Mucosa of rectum (tissue), 2 donors: Measurements from ENCODE around the gene PPAN.

Experiments used
- H3K27ac ChIP-seq, 2 donors: one replicate each; pipeline ENCODE4 v1.7.0; 2013; ENCODE audit warnings: inconsistent platforms in 2 of 2, low read depth in 2 of 2, low read length in 2 of 2
- H3K27me3 ChIP-seq, 2 donors: one replicate each; pipeline ENCODE4 v1.7.0; 2013; ENCODE audit warnings: low read length in 2 of 2; ENCODE audit not compliant: control insufficient read depth in 2 of 2, insufficient read depth in 2 of 2
- H3K36me3 ChIP-seq, 2 donors: one replicate each; pipeline ENCODE4 v1.7.0; 2013; ENCODE audit warnings: low read length in 2 of 2; ENCODE audit not compliant: control insufficient read depth in 2 of 2, insufficient read depth in 2 of 2
- H3K4me1 ChIP-seq, 2 donors: one replicate each; pipeline ENCODE4 v1.7.0; 2013; ENCODE audit warnings: low read length in 2 of 2, mild to moderate bottlenecking in 1 of 2; ENCODE audit not compliant: control insufficient read depth in 2 of 2, insufficient read depth in 2 of 2
- H3K4me3 ChIP-seq, 2 donors: one replicate each; pipeline ENCODE4 v1.7.0; 2013; ENCODE audit warnings: low read length in 2 of 2
- H3K9ac ChIP-seq, 2 donors: one replicate each; pipeline ENCODE4 v1.7.0; 2013; ENCODE audit warnings: low read length in 2 of 2, low read depth in 1 of 2, mild to moderate bottlenecking in 1 of 2
- H3K9me3 ChIP-seq, 2 donors: one replicate each; pipeline ENCODE4 v1.7.0; 2013; ENCODE audit warnings: low read length in 2 of 2; ENCODE audit not compliant: control insufficient read depth in 2 of 2
- donor health status: healthy.
- donor health status: Normal muscosa, but diverticular disease.

PPAN gene

GRCh38 chr19:10155839-10156238 lies 49.7 kb downstream of the PPAN start:
- H3K4me3 ChIP-seq, result no peak overlapping the region
- H3K27me3 ChIP-seq, result no peaks in the 10 kb centered on the region
- H3K4me1 ChIP-seq, result no peaks in the 10 kb centered on the region
- H3K36me3 ChIP-seq, result peaks cover 63 to 77% of the 10 kb centered on the region in 2 donors
- no peaks in the 10 kb centered on the region for H3K9me3 ChIP-seq
- H3K27ac ChIP-seq, result no peak overlapping the region
- H3K9ac ChIP-seq, result no peak overlapping the region

GRCh38 chr19:10158071-10158470 lies 51.9 kb downstream of the PPAN start:
- H3K9me3 ChIP-seq, result no peaks in the 10 kb centered on the region
- peaks cover 47 to 72% of the 10 kb centered on the region in 2 donors for H3K36me3 ChIP-seq
- H3K4me1 ChIP-seq, result no peaks in the 10 kb centered on the region
- no peaks in the 10 kb centered on the region for H3K27me3 ChIP-seq
- H3K4me3 ChIP-seq, result no peak overlapping the region
- no peak overlapping the region for H3K27ac ChIP-seq
- H3K9ac ChIP-seq, result no peak overlapping the region

- Histone ChIP-seq H3K36me3 (peaks cover 47 to 74% of the 10 kb centered on the region in 2 donors), H3K4me1 (no peaks in the 10 kb centered on the region), H3K27ac (no peak overlapping the region), H3K4me3 (no peak overlapping the region), H3K9me3 (no peaks in the 10 kb centered on the region), H3K9ac (no peak overlapping the region), H3K27me3 (no peaks in the 10 kb centered on the region)
These were observed 52.3 kb downstream of the PPAN start for GRCh38 chr19:10158485-10158884.

GRCh38 chr19:10159610-10160009 lies 53.4 kb downstream of the PPAN start:
- Histone ChIP-seq H3K27me3 (no peaks in the 10 kb centered on the region), H3K4me1 (no peaks in the 10 kb centered on the region), H3K36me3 (peaks cover 38 to 67% of the 10 kb centered on the region in 2 donors), H3K4me3 (no peak overlapping the region), H3K9ac (no peak overlapping the region), H3K9me3 (no peaks in the 10 kb centered on the region), H3K27ac (no peak overlapping the region)
